GM15510 (cell line): ENCODE data around the gene PHPT1.

Experiments
- POLR2A ChIP-seq: IDR thresholded peaks from 3 replicates; pipeline ENCODE4 v1.6.1; 2011; ENCODE audit warnings: borderline replicate concordance; ENCODE audit not compliant: insufficient read length; ENCODE audit errors: extremely low read depth

The PHPT1 gene

GRCh38 chr9:136860529-136860928 lies 11.3 kb downstream of the PHPT1 start:
- TF ChIP-seq POLR2A = no peak

- no peak for TF ChIP-seq POLR2A
Observed at GRCh38 chr9:136860933-136861873, 12.0 kb downstream of the PHPT1 start.

GRCh38 chr9:136861874-136862457 lies 12.8 kb downstream of the PHPT1 start:
- TF ChIP-seq POLR2A = no peak

- no peak for TF ChIP-seq POLR2A
Observed at GRCh38 chr9:136862849-136863622, 13.8 kb downstream of the PHPT1 start.

- TF ChIP-seq POLR2A = no peak
Observed at GRCh38 chr9:136863623-136864273, 14.5 kb downstream of the PHPT1 start.

- TF ChIP-seq POLR2A = no peak
Observed at GRCh38 chr9:136865041-136865767, 16.0 kb downstream of the PHPT1 start.

GRCh38 chr9:136865768-136866103 lies 16.5 kb downstream of the PHPT1 start:
- no peak for TF ChIP-seq POLR2A

GRCh38 chr9:136867480-136867879 lies 18.3 kb downstream of the PHPT1 start:
- TF ChIP-seq POLR2A = no peak

GRCh38 chr9:136867917-136868316 lies 18.7 kb downstream of the PHPT1 start:
- TF ChIP-seq POLR2A = no peak

- peak; percentile 16 for TF ChIP-seq POLR2A
Observed at GRCh38 chr9:136868644-136869043, 19.4 kb downstream of the PHPT1 start.

GRCh38 chr9:136875155-136875554 lies 25.9 kb downstream of the PHPT1 start:
- no peak for TF ChIP-seq POLR2A

- no peak for TF ChIP-seq POLR2A
Observed at GRCh38 chr9:136876476-136876875, 27.3 kb downstream of the PHPT1 start.

- TF ChIP-seq POLR2A = no peak
Observed at GRCh38 chr9:136880651-136881050, 31.4 kb downstream of the PHPT1 start.

GRCh38 chr9:136881691-136882108 lies 32.5 kb downstream of the PHPT1 start:
- no peak for TF ChIP-seq POLR2A

- peak; percentile 45 for TF ChIP-seq POLR2A
Observed at GRCh38 chr9:136882109-136882946, 33.1 kb downstream of the PHPT1 start.
